Endothelial cell of coronary artery (primary cell): ENCODE measurements around the gene SEC31A. TPM values are rescaled to one million over a fixed set of nuclear protein-coding genes. Genes with fewer than 3 reads are reported as not detected.

Source experiments
- total RNA-seq: library from RNA; depleted of rRNA; stranded (reverse); fragments of >200 nt; gene quantifications from 2 replicates; pipeline ENCODE4 v1.2.3, GENCODE V29; 2014

SEC31A gene, protein sequence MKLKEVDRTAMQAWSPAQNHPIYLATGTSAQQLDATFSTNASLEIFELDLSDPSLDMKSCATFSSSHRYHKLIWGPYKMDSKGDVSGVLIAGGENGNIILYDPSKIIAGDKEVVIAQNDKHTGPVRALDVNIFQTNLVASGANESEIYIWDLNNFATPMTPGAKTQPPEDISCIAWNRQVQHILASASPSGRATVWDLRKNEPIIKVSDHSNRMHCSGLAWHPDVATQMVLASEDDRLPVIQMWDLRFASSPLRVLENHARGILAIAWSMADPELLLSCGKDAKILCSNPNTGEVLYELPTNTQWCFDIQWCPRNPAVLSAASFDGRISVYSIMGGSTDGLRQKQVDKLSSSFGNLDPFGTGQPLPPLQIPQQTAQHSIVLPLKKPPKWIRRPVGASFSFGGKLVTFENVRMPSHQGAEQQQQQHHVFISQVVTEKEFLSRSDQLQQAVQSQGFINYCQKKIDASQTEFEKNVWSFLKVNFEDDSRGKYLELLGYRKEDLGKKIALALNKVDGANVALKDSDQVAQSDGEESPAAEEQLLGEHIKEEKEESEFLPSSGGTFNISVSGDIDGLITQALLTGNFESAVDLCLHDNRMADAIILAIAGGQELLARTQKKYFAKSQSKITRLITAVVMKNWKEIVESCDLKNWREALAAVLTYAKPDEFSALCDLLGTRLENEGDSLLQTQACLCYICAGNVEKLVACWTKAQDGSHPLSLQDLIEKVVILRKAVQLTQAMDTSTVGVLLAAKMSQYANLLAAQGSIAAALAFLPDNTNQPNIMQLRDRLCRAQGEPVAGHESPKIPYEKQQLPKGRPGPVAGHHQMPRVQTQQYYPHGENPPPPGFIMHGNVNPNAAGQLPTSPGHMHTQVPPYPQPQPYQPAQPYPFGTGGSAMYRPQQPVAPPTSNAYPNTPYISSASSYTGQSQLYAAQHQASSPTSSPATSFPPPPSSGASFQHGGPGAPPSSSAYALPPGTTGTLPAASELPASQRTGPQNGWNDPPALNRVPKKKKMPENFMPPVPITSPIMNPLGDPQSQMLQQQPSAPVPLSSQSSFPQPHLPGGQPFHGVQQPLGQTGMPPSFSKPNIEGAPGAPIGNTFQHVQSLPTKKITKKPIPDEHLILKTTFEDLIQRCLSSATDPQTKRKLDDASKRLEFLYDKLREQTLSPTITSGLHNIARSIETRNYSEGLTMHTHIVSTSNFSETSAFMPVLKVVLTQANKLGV
- total RNA-seq: 200 and 244 TPM in 2 replicates

DNA sequence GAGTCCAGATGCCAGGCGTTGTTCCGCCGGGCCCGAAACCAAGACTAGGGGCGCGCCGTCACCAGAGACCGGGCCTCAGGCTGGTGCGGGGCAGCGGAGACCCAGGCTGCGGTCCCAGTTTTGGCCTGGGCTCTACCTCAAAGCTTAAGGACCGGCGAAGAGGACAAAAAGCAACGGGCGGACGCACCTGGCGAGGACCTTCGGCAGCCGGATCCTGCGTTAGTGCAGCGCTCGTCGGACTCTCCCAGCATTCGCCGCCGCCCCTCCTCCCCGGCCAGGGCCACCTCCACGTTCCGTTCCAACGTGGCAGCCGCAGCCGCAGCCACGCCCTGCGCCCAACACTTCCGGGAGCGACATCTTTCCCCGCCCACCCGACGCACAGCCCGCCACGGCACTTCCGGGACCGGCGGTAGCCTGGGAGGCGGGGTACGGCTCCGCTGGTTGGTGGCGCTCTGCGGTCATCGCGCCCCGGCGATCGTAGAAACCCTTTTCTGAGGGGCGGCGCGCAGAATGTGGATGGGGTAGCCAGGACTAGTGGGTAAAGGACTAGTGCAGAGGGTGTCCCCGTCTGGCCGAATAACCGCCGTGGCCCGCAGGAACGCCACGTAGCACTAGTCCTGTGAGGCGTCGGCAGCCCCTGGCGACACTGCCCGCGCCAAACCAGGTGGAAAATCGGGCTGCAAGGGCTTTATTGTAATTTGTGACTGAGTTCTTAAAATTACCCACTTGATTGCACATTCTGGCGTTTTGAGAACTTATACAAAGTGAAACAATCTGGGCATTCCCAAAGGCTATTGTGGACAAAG lies at the start of gene SEC31A:
TSS of gene SEC31A (minus strand) at position 253 of the 806 bp plus-strand sequence. CDS start 9,217 bp downstream, outside the sequence.

DNA sequence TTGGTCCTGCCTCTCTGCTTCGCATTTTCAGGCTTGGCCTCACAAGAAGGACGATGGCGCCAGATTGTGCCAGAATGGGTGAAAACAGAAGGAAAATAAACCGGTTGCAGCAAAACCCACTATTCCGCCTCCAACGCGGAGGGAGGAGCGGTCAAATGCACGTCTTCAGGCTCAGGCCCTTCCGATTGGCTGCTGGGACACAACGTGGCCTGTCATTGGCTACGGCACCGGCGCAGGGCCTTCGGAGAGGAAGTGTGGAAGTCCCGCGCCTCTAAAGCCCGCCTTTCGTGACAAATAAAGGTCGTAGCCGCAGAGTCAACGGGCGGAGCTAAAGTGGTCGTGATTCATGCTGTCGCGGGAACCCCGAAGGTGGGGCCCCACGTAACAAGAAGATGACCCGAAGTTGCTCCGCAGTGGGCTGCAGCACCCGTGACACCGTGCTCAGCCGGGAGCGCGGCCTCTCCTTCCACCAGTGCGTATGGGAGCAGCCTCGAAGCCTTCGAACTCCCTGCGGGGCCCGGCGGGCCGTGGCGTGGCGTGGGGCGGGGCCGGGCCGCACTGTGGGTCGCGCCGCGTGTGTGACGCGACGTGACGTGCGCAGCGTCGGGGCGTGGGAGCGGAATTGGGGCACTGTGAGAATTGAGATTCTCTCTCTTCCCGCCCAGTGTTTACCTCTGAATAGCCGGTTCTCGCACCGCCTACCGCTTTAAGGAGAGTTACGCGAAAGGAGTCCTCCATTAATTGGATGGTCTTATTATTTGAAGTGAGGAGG lies 9.6 kb upstream of the SEC31A start, which contains the start of gene THAP9:
TSS of gene THAP9 (plus strand) at position 325 of the 772 bp plus-strand sequence. CDS start at position 393, 68 bp downstream.

DNA sequence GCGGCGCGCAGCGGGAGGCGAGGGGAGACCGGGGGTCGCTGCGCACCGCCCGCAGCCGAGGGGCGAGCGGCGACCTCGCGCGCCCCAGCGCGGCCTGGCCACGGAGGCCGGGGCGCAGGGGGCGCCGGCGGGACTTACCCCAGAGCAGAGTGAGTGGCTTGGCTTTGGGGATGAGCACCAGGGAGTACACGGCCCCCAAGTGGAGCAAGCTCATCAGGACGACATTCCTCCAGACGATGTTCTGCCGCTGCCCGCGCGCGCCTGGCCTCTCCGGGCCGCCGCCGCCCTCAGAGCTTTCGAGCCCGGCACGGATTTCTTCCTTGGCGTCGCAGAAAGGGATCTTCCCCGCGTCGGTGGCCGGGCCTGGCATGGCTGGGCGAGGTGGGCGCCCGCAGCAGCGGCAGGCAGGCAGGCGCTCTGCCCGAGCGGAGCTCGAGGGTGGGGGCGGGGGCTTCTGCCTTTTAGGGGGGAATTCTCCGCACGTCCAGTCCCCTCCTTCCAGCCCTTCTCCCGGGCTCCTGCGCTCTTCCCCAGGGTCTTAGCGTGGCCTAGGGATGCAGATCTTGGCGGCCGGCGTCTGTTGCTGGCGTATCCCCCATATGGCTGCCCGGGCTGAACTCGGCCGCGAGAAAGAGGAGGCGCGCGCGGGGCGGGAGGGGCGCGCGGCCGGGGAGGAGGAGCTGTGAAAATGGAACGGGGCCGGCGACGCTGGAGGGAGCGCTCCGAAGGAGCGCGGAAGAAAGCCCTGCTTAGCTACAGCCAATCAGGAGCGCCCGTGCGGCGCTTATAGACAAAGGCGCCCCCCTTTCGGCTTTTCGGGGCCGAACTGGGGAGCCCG lies 92.6 kb downstream of the SEC31A start, which contains the start of gene SCD5:
TSS of gene SCD5 (minus strand) at position 629 of the 838 bp plus-strand sequence. CDS start at position 370, 259 bp downstream.

Other genes with a start within 250 kb of the SEC31A start
- 37.3 and 52.5 TPM in 2 replicates for gene SCD5, start 92.4 kb downstream of the SEC31A start, total RNA-seq
- 4.1 and 5.0 TPM in 2 replicates for gene THAP9, start 9.6 kb upstream of the SEC31A start, total RNA-seq
- gene LIN54, start 119.7 kb upstream of the SEC31A start, total RNA-seq: 7.2 and 10.5 TPM in 2 replicates
- 60.6 and 71.0 TPM in 2 replicates for gene COPS4, start 144.0 kb upstream of the SEC31A start, total RNA-seq
- 0.09 TPM in 1 of 2 replicates, not detected in the other for gene PLAC8, start 223.6 kb upstream of the SEC31A start, total RNA-seq